Hematopoietic multipotent progenitor cell treated with erythropoietin and hydrocortisone succinate and interleukin-3 and kit ligand, for 17 days (in vitro differentiated cells): ENCODE measurements around the gene CFB.

Experiments
- DNase-seq: peaks from one replicate; pipeline ENCODE4 v3.0.0-alpha.2; 2015; ENCODE audit warnings: low spot score

The CFB gene

DNA sequence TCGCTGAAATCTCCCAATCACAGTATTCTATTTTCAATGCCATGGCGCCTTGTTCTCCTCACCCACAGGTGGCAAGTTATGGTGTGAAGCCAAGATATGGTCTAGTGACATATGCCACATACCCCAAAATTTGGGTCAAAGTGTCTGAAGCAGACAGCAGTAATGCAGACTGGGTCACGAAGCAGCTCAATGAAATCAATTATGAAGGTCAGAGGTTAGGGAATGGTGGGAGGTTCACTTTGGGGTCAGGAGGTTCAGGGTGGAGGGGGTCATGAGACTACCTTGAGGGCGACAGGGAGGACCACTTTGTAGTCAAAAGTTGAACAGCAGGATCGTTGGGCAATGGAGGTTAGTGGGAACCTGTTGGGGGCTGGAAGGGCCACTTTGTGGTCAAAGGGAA is 2.4 kb downstream of the CFB start:
- DNase-seq, result no peak

DNA sequence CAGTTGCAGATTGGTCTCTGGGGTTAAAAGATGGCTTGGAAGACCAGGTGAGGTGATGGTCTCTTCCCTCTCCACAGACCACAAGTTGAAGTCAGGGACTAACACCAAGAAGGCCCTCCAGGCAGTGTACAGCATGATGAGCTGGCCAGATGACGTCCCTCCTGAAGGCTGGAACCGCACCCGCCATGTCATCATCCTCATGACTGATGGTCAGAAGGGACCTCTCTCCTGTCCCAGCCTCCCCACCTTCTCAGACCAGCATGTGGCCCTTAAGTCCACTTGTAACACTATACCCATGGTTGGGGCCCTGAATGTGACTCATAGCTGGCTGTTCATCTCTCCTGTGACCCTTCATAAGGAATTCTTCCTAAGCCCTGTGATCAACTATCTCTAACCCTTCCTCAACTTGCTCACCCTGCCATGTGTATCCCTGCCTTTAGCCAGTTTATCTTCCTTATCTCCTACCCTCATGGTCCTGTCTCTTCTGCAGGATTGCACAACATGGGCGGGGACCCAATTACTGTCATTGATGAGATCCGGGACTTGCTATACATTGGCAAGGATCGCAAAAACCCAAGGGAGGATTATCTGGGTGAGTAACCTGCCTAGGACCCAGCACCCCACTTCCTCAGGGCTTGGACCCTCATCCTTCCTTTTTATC is 3.0 kb downstream of the CFB start:
- no peak for DNase-seq

DNA sequence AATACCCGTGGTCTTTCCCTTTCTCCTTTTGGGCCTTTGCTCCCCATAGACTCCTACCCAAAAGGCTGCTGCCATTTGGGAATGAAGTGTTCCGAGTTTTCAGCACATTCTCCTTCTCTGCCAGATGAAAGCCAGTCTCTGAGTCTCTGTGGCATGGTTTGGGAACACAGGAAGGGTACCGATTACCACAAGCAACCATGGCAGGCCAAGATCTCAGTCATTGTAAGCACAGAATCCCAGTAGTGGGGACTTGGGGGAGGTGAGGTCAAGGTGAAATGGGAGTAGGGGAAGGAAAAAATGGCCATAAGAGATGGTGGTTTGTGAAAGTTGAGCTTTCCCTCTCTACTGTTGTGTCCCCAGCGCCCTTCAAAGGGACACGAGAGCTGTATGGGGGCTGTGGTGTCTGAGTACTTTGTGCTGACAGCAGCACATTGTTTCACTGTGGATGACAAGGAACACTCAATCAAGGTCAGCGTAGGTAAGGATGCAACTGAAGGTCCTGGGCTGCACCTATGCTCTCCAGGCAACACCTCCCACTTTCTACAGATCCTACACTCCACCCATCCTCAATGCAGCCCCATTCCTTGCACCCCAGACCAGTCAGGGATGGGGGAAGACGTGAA is 4.1 kb downstream of the CFB start:
- DNase-seq, result no peak

DNA sequence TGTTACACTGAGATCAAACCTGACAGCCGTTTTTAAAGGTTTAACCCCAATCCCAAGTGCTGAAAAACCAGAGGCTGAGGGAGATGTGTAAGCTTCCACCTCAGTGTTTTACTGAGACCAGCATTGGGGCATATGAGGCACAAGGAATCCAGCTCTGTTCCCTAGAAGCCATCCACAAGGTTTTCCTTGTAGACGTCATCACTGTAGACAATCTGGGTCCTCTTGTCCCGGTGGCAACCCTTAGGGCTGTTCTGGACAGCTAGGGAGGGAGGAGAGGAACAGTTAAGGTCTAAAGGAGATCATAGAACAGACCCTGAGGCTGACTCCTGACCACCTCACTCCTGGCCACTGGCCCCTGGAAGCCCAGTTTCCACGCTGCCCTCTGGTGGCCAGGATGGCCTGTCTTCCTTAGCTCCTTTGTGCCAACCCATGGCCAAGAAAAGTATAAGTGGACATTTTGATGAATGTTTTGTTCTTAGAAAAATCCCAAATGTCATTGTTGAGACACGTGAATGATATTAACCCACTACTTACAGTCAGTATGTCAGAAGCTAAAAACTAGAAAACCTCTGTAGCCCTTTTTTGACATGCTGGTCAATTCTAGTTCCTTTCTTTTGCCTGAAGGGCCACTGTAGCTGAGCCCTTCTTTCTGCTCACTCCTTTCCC is 6.4 kb downstream of the CFB start:
- peak; percentile 63 for DNase-seq

DNA sequence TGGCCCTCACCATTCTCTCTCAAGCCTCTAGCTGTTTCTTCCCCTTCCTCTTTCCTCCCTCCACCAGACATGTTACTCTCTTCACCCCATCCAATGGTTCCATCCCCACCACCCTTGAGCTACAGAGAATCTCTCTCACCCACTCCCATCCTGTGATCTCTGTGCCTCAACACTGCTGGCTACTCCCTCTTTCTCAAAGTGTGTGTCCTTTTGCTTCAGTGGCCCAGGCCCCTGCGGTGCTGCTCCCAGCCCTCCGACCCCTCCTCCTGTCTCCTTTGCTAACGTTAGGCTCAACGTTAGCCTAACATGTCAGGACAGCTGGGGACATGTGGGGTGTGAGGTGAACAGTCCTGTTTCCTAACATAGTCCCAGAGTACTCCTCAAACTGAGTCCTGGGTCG is 7.0 kb downstream of the CFB start:
- no peak for DNase-seq

DNA sequence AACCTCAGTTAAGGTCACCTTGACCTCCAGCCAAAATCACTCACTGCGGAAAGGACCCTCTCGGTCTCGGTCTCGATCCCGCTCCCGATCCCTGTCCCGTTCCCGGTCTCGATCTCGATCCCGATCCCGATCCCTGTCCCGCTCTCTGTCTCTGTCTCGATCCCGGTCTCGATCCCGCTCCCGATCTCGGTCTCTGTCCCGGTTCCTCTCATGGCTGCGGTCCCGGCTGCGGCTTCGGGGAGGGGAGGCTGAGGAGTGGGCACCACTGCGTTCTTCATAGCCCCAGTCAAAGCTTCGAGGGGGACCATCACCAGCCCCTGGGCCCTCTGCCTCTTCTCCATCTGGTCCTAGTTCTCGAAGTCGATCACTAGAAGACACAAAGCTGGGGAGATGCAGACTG is 8.6 kb downstream of the CFB start:
- no peak for DNase-seq

DNA sequence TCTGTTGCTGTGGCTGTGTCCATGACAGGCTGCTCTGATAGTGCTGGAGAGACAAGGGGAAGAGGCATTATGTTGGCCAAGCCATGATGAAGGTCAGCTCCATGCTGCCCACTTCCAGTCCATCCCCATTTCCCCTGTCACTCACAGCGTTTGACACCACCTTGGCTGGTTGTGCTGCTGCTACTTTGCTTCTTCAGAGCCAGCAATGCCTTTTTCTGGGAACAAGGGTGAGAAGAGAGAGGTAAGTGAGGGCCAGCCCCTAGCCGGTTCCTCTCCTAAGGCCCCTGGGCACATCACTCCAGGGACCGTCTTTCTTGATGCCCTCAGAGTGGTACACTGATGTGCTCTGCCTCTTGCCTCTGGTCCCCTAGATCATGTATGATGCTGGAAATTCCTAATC is 10.9 kb downstream of the CFB start:
- no peak for DNase-seq

DNA sequence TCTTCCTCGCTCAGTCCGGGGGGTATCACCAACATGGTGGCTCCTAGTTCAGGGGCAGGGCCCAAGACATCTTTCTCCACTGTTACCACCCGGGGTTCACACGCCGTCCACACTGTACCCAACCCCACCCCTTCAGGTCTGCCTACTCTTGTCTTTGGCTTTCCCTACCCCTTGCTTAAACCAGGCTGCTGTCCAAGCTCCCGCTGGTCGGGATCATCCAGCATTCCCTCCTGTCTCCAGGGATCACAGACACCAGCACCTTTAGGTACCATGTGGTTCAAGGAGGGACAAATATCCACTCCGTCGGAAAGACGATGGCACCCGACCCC is 12.5 kb downstream of the CFB start:
- DNase-seq, result no peak

DNA sequence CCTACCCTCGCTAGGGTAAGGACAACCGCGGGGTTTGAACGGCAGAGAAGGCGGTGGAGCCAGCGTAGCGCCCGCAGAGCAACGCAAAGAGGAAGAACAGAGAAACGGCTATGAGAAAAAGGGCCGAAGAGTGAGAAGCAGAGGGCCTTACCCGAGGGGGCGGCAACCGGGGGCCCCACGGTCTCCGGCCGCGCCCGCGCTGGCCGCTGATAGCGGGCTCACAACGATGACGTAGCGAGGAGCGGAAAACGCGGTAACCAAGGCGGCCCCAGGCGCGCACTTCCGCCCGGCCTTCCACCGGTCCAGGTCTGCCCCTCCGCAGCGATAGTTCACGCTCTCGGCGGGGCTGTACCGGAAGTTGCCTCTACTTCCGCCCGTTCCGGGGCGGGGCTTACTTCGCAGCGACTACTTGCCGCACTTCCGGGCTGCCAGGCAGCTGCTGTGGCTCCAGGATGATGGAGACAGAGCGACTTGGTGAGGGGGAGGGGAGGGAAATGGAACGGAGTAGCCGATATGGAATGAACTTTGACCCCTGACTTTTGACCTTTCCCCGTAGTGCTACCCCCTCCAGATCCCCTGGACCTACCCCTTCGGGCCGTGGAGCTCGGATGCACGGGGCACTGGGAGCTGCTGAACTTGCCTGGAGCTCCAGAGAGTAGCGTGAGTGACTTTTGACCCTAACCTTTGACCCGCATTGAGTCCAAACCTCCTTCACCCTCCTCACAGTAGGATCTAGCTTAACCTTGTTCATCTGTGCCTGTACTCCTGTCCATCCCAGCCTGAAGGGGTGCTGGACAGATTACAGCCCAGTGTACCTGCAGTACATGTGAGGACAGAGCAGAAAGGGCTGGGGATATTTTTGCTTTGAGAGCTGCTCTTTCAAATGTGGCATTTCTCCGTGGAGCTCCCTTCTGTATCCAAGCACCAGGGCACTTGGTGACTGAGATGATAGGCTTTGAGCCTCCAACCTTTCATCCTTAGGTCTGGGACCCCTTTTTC is 13.1 kb downstream of the CFB start, which contains the start of the genes NELFE and SKIC2:
Gene NELFE (minus strand): TSS at position 231 of the 999 bp plus-strand sequence. CDS start 525 bp downstream, outside the sequence.
Gene SKIC2 (plus strand): TSS at position 435 of the 999 bp plus-strand sequence. CDS start 18 bp downstream, at position 453.
- peak; percentile 98 for DNase-seq

DNA sequence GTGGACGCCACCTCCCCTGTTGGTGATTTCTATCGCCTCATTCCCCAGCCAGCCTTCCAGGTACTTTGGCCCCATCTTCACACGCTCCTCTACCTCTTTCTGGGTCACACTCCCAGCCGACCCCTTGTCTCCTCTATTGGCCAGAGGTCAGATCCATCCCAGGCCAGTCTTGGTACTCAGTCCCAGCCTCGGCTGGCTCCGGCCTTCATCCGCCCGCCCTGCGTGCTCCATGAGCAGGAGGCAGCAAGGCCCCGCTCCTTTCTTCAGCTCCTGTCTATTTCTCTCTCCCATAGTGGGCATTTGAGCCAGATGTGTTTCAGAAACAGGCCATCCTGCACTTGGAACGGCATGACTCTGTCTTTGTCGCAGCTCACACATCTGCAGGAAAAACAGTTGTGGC is 15.7 kb downstream of the CFB start:
- DNase-seq, result no peak

DNA sequence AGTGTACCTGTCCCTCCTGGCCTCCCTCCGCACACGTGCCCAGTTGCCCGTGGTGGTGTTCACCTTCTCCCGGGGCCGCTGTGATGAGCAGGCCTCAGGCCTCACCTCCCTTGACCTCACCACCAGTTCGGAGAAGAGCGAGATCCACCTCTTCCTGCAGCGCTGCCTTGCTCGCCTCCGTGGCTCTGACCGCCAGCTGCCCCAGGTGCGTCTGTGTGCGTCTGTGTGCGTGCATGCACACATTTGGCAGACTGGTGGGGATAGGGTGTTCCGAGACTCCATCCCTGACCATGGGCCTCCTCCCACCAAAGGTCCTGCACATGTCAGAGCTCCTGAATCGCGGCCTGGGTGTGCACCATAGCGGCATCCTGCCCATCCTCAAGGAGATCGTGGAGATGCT is 18.0 kb downstream of the CFB start:
- DNase-seq, result no peak

DNA sequence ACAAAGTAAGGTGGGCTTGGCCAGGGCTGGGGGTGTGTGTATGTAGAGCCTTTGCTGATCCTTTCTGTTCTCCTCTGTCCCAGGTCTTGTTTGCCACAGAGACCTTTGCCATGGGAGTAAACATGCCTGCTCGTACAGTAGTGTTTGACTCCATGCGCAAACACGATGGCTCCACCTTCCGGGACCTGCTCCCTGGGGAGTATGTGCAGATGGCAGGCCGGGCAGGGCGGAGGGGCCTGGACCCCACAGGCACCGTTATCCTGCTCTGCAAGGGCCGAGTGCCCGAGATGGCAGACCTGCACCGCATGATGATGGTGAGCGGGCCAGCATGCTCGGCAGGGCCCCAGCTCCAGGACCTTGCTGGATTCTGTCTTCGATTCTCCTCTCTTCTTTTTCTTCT is 19.8 kb downstream of the CFB start:
- DNase-seq, result no peak

DNA sequence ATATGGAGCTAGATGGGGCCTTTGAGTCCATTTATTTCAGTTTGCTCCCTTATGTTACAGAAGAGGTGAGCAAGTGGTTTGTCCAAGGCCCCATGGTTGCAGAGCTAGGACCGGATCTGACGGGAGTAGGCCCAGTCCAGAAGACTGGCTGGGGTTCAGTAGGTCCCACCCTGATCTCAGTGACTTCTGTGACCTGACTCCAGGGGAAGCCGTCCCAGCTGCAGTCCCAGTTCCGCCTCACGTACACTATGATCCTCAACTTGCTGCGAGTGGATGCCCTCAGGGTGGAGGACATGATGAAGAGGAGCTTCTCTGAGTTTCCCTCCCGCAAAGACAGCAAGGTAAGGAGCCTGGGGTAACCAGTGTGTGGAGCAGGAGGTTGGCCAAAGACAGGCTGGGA is 20.6 kb downstream of the CFB start:
- DNase-seq, result no peak

DNA sequence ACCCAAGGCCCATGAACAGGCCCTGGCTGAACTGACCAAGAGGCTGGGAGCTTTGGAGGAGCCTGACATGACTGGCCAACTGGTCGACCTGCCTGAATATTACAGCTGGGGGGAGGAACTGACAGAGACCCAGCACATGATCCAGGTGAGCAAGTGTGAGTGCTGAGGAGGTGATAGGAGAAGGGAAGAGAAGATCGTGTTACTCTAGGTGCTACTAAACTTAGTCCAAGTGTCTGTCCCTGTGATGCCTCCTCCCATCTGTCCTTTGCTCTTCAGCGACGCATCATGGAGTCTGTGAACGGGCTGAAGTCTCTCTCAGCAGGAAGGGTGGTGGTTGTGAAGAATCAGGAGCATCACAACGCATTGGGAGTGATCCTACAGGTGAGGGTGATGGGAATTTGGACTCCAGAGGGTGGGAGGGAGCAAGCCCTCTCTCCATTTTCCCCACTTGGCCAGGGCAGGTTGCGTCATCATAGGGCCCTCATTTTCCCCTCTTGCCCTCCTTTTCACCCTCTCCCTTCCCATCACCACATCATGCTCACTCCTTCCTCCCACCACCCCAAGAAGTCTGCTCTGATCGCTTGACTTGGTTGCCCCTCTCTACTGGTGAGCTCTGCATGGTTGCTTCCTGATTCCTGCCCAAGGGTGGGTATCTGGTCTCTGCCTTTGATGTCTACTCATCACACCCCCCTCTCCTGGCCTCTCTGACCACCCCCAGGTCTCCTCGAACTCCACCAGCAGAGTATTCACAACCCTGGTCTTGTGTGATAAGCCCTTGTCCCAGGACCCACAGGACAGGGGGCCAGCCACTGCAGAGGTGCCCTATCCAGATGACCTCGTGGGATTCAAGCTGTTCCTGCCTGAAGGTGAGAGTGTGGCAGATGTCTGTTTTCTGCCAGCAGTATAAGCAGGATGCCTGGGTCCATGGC is 21.4 kb downstream of the CFB start:
- DNase-seq, result no peak

DNA sequence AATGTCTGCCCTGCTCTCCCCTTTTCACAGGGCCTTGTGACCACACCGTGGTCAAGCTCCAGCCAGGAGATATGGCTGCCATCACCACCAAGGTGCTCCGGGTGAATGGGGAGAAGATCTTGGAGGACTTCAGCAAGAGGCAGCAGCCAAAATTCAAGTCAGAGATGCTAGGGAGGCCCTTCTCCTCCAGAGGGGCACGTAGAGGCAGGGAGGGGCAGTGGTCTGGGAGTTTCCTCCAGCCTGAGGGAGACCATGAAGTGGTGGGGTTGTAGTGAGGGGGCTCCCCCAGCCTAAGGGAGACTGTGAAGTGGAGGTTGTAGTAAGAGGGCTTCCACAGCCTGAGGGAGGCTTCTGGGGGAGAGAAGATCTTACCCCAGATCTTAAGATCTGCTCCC is 22.0 kb downstream of the CFB start:
- DNase-seq, result no peak

DNA sequence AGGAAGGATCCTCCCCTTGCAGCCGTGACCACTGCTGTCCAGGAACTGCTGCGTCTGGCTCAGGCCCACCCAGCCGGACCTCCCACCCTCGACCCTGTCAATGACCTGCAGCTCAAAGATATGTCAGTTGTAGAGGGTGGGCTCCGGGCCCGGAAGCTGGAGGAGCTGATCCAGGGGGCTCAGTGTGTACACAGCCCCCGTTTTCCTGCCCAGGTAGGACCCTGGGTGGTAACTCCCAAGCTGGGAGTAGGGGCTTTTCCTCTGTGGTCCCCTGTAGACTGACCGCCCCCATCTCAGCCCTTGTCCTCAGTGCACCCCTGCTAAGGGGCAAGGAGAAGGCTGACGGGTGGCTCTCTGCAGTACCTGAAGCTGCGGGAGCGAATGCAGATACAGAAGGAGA is 22.4 kb downstream of the CFB start:
- DNase-seq, result no peak

DNA sequence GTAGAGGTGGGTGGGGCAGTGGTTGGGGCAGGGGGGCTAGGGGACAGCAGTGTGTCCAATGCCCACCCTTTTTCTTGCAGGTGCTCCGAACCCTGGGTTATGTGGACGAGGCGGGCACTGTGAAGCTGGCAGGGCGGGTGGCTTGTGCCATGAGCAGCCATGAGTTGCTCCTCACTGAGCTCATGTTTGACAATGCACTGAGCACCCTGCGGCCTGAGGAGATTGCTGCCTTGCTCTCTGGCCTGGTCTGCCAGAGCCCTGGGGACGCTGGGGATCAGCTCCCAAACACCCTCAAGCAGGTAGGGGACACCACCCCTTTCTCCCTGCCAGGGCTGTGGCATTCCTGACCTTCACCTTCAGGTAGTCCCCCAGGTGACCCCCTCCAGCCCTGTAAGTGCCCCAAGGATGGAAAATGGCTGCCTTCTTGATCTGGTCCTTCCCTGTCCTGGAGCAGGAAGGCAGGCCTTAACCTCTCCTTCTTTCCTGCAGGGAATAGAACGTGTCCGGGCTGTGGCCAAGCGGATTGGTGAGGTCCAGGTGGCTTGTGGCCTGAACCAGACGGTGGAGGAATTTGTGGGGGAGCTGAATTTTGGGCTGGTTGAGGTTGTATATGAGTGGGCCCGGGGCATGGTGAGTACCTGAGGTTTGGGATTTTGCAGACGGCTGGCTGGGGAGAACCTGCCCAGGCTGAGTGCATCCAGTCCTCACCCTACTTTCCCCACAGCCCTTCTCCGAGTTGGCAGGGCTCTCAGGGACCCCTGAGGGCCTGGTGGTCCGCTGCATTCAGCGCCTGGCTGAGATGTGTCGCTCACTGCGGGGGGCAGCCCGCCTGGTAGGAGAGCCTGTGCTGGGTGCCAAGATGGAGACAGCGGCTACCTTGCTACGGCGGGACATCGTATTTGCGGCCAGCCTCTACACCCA is 23.2 kb downstream of the CFB start:
- DNase-seq, result no peak

DNA sequence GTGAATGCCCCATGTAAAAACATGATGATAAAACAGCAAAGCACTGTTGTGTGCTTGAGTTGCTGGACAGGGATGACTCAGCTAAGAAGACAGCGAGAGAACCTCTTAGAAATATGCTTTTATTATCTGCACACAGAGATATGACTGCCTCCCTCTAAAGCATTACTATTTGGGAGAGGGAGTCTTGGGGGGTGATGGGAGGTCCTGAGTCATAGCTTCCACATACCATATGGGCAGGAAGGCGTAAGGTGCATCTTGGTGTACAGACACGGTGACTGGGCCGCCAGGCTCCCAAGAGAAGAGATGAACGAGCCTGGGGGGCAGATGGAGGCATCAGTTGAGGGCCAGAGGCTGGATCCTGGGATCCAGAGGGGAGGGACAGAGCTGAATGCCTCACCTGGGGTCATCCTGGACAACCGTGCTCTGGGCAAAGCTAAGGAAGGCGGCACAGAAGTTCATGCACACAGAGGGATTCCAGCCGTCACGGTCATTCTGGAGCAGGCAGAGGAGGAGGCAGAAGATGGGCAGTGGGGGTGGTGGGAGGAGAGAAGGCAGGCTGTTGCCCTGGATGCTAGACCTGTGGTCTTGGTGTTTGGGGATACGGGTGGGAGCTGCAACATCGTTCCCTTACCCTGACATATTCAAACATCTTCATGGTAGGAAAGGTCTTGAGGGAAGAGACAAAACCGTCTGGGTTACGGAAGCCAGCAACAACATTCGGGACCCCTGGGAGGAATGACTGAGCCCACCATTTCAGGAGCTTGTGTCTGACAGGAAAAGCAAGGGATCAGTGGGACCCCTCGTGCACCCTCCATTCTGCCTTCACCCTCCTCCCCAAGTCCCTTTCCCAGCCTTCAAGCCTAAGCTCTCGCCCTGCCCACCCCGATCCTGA is 24.1 kb downstream of the CFB start:
- DNase-seq, result no peak
